ENCODE results near the gene SCYGR2. TPM values are rescaled to one million over a fixed set of nuclear protein-coding genes. Genes with fewer than 3 reads are reported as not detected.

Gene SCYGR2
- total and polyA plus RNA-seq, 2 of the 8 experiments (the other 6 are each of a cell fraction or from before 2014, with no cell fraction given) = not detected

DNA sequence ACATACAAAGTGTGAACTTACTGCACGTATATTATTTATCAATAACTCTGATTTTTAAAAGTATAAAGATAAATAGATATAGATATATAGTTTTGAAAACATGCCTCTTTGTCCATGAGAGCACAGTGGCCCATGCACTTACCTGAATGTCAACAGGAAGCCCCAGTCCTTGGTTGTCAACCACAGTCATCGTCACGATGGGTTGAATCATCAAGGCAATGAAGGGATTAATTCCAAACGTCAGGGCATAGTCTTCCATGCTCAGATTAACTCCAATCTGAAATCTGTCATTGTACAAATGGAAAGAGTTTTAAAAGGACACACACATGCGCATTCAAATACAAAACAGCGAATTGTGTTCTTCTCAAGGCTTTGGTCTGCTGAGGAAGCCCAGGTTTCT, 34.1 kb downstream of the SCYGR2 start:
- no peaks in the 10 kb centered on the region for H3K4me1 ChIP-seq (replicated peaks in 1 of 4; ENCODE audit: control insufficient read depth in 3 of 4, insufficient read depth in 4 of 4, low read length in 3 of 4)
- H3K18ac ChIP-seq (ENCODE audit: extremely low read depth, low read length) = no peak overlapping the region
- WGBS, 2 experiments (ENCODE audit: extremely low coverage in 1 of 2, insufficient coverage in 1 of 2, insufficient read length in 1 of 2, insufficient replicate concordance in 2 of 2, low coverage in 1 of 2, low lambda C conversion rate in 2 of 2, missing lambda C conversion rate in 1 of 2) = 92% methylated on average over 6 of the region's 6 CpGs; no CpG with 5 or more reads in 1 of the 2 experiments
- H3K79me2 ChIP-seq (ENCODE audit: control insufficient read depth in 1 of 2, insufficient read depth in 2 of 2, low read length in 2 of 2) = no peaks in the 10 kb centered on the region
- no peak overlapping the region for H2BK12ac ChIP-seq (ENCODE audit: low read depth, low read length)
- H4K8ac ChIP-seq (ENCODE audit: extremely low read depth, insufficient read depth, low read length) = no peak overlapping the region
- H3K56ac ChIP-seq (replicated peaks; ENCODE audit: insufficient read length, low read depth, low read length) = no peak overlapping the region
- DNase-seq (ENCODE audit: low read depth in 1 of 2, low spot score in 2 of 2) (no peak), FAIRE-seq (no peak)
- no peak overlapping the region for H4K5ac ChIP-seq (ENCODE audit: insufficient read length, low read depth, low read length)
- no peaks in the 10 kb centered on the region for H3K36me3 ChIP-seq (ENCODE audit: control insufficient read depth in 2 of 4, insufficient read depth in 4 of 4, low read length in 3 of 4)
- H2BK15ac ChIP-seq (ENCODE audit: low read length) = no peak overlapping the region
- no peak overlapping the region for H3K27ac ChIP-seq (ENCODE audit: low read depth, low read length)
- no peak overlapping the region for H3K4me2 ChIP-seq (ENCODE audit: insufficient read depth in 1 of 2, low read depth in 2 of 2, low read length in 2 of 2)
- ChIA-PET POLR2A (ENCODE audit: partially characterized antibody) (no interaction called here), CTCF (ENCODE audit: partially characterized antibody) (interaction anchor here (0.5 to 1.7 kb wide), 4 partner anchors 19 to 1973 kb away, joined by 3 to 4 read pairs (median 3); no protein-coding TSS in a partner anchor)
- H3K9ac ChIP-seq (replicated peaks in 1 of 4; ENCODE audit: extremely low read depth in 1 of 4, low read depth in 3 of 4, low read length in 3 of 4) = no peak overlapping the region
- H3K79me1 ChIP-seq (ENCODE audit: low read depth, low read length) = no peaks in the 10 kb centered on the region
- H3K14ac ChIP-seq (ENCODE audit: insufficient read length) = no peak overlapping the region
- H2BK20ac ChIP-seq (ENCODE audit: low read length) = no peak overlapping the region
- no peak overlapping the region for H2BK120ac ChIP-seq (replicated peaks; ENCODE audit: low read depth, low read length)
- H3K23me2 ChIP-seq (ENCODE audit: low read depth, low read length) = no peaks in the 10 kb centered on the region
- H3K23ac ChIP-seq (ENCODE audit: insufficient read length) = no peak overlapping the region
- H2AFZ ChIP-seq (ENCODE audit: low read length) = no peak overlapping the region
- no peak overlapping the region for H3K4me3 ChIP-seq (ENCODE audit: extremely low read depth in 1 of 4, insufficient read depth in 2 of 4, low read depth in 3 of 4, low read length in 4 of 4)
- no peaks in the 10 kb centered on the region for H3K27me3 ChIP-seq (replicated peaks in 1 of 4; ENCODE audit: control insufficient read depth in 3 of 4, extremely low read depth in 1 of 4, insufficient read depth in 3 of 4, low read length in 3 of 4)
- no peak overlapping the region for H4K91ac ChIP-seq (replicated peaks; ENCODE audit: insufficient read length, low read length)
- TF ChIP-seq BRCA1 (IDR thresholded peaks at IDR 0.05; ENCODE audit: low read depth, low read length) = no peak
- no peak for TF ChIP-seq NANOG (IDR thresholded peaks at IDR 0.05; ENCODE audit: insufficient read depth, low read depth, low read length, poor library complexity, severe bottlenecking)
- TF ChIP-seq SIX5 (IDR thresholded peaks at IDR 0.05; ENCODE audit: low read depth, low read length) = no peak
- TF ChIP-seq SUZ12 (IDR thresholded peaks at IDR 0.05; ENCODE audit: low read length) = no peak
- no peak overlapping the region for H3K4ac ChIP-seq (replicated peaks; ENCODE audit: insufficient read length, low read depth, low read length)
- H2BK5ac ChIP-seq (ENCODE audit: low read depth, low read length) = no peak overlapping the region
- no peaks in the 10 kb centered on the region for H3K9me3 ChIP-seq (ENCODE audit: insufficient read depth in 2 of 2, low read depth in 1 of 2, low read length in 1 of 2)
- H2AK5ac ChIP-seq (ENCODE audit: low read depth, low read length) = no peak overlapping the region
- H4K20me1 ChIP-seq (replicated peaks in 1 of 2; ENCODE audit: control insufficient read depth in 1 of 2, insufficient read depth in 2 of 2, low read length in 2 of 2) = no peaks in the 10 kb centered on the region
